Mesothelial cell of epicardium (in vitro differentiated cells): ENCODE measurements around the gene SMIM44. TPM values are rescaled to one million over a fixed set of nuclear protein-coding genes. Genes with fewer than 3 reads are reported as not detected.

Experiments used
- DNase-seq, 2 experiments: peaks; one replicate each; pipeline ENCODE4 v3.0.0; 2021; ENCODE audit warnings: low spot score in 2 of 2; ENCODE audit not compliant: unreplicated experiment in 2 of 2
- H3K27ac Mint-ChIP-seq: 2 replicates; pipeline ENCODE4 v1.8.0; 2021; ENCODE audit warnings: mixed read lengths
- H3K27me3 Mint-ChIP-seq: 2 replicates; pipeline ENCODE4 v1.8.0; 2021; ENCODE audit warnings: low read depth, mixed read lengths
- H3K36me3 Mint-ChIP-seq: 2 replicates; pipeline ENCODE4 v1.8.0; 2021; ENCODE audit warnings: mixed read lengths
- H3K4me1 Mint-ChIP-seq: 2 replicates; pipeline ENCODE4 v1.8.0; 2021; ENCODE audit warnings: mixed read lengths
- H3K4me3 Mint-ChIP-seq: 2 replicates; pipeline ENCODE4 v1.8.0; 2021; ENCODE audit warnings: mild to moderate bottlenecking, moderate library complexity, mixed read lengths
- H3K9me3 Mint-ChIP-seq: 2 replicates; pipeline ENCODE4 v1.8.0; 2021; ENCODE audit warnings: mixed read lengths
- CTCF ChIP-seq: fragments of 200-600 bp; sonication (generic); IDR thresholded peaks from one replicate; pipeline ENCODE4 v1.5.0; 2021; ENCODE audit warnings: antibody characterized with exemption; ENCODE audit not compliant: unreplicated experiment
- total RNA-seq: library from RNA; stranded (reverse); gene quantifications from 3 replicates; pipeline ENCODE4 v1.2.1, GENCODE V29; 2021

Gene SMIM44
- total RNA-seq, 1 donor from 2014 or later, result not detected

DNA sequence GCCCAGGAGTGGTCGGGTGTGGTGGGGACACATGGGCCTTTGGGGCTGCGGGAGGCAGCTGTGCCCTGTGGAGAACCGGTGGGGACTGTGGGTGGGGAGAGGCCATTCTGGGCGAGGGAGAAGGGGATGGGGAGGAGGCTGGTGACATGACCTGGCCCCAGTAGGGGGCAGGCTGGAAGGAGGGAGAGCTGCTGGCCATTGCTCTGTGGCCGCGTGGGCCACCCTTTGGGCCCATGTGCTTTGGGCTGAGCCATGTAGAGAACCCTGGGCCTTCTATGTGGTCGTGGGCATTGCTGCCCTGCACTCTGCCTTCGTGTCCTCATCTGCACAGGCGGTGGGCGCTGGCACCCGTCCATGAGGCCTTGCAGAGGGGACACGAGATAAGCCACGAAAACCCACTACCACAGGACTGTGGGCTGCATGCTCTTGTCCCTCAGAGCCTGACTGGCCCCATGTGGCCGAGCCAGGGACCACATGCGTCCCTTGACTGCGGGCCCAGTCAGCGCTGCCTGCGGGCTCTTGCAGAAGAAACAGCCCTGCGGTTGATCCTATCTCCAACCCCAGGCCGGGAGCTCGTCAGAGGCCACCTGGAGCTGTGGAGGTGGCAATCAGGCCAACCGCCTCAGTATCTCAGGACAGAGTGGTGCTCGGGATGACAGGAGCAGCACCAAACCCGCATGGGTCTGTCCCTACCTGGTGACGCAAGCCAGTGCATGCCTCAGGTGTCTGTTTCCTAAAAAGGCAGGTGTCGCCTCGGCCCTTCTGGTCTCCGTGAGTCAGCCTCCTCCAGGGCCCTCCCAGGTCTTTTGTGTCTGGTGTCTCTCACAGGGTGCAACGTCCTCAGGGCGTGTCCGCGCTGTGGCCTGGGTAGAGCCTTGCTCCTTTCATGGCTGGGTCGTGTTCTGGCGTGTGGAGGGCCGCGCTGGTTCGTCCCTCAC, 37.2 kb upstream of the SMIM44 start:
- peak overlapping the region; percentile 44 for H3K27ac Mint-ChIP-seq
- no peak for TF ChIP-seq CTCF
- H3K36me3 Mint-ChIP-seq, result peaks cover 8% of the 10 kb centered on the region
- no peak overlapping the region for H3K4me3 Mint-ChIP-seq
- peaks cover 5% of the 10 kb centered on the region for H3K4me1 Mint-ChIP-seq
- no peaks in the 10 kb centered on the region for H3K27me3 Mint-ChIP-seq
- no peak for DNase-seq
- H3K9me3 Mint-ChIP-seq, result no peaks in the 10 kb centered on the region

GRCh38 chr19:3519126-3519525, 35.9 kb upstream of the SMIM44 start:
- Mint-ChIP-seq H3K4me3 (no peak overlapping the region), H3K9me3 (no peaks in the 10 kb centered on the region), H3K4me1 (peaks cover 5% of the 10 kb centered on the region), H3K36me3 (peaks cover 8% of the 10 kb centered on the region), H3K27me3 (no peaks in the 10 kb centered on the region), H3K27ac (no peak overlapping the region)
- TF ChIP-seq CTCF, result no peak
- DNase-seq, result no peak

GRCh38 chr19:3518659-3519058, 35.4 kb upstream of the SMIM44 start:
- Mint-ChIP-seq H3K9me3 (no peaks in the 10 kb centered on the region), H3K4me3 (no peak overlapping the region), H3K36me3 (peaks cover 4% of the 10 kb centered on the region), H3K27ac (no peak overlapping the region), H3K4me1 (peaks cover 5% of the 10 kb centered on the region), H3K27me3 (no peaks in the 10 kb centered on the region)
- DNase-seq, result no peak
- TF ChIP-seq CTCF, result no peak

DNA sequence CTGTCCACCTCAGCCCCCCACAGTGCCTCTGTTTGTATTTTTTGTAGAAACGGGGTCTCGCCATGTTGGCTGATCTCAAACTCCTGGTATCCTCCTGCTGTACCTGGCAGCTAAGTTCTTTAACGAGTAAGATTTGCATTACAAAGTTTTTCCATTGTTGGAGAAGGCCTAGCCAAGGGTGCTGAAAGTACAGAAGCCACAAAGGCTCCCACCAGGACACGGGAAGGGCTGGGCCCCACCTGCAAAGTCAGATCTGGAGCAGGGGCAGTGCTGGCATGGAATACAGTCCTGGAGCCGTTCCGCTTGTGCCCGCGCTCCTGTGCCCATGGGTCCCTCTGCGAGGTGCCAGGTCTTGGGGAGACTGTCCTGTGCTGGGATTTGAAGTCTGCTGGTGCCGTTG, 35.0 kb upstream of the SMIM44 start:
- no peak overlapping the region for H3K27ac Mint-ChIP-seq
- H3K36me3 Mint-ChIP-seq, result peaks cover 4% of the 10 kb centered on the region
- no peak for DNase-seq
- H3K9me3 Mint-ChIP-seq, result no peaks in the 10 kb centered on the region
- peaks cover 5% of the 10 kb centered on the region for H3K4me1 Mint-ChIP-seq
- no peak for TF ChIP-seq CTCF
- H3K4me3 Mint-ChIP-seq, result no peak overlapping the region
- no peaks in the 10 kb centered on the region for H3K27me3 Mint-ChIP-seq

DNA sequence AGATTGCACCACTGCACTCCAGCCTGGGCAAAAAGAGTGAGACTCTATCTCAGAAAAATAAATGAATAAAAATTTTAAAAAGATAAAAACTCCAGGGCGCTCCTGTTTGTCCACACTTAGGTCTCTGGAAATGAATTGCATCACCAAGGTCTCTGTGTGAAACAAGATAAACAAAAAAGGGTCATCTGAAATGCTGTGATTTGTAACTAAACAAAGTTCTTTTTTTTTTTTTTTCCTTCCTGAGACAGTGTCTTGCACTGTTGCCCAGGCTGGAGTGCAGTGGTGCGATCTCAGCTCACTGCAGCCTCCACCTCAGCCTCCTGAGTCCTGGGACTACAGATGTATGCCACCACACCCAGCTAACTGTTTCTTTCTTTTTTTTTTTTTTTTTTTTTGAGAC, 34.4 kb upstream of the SMIM44 start:
- H3K36me3 Mint-ChIP-seq, result peaks cover 4% of the 10 kb centered on the region
- H3K27me3 Mint-ChIP-seq, result no peaks in the 10 kb centered on the region
- H3K4me3 Mint-ChIP-seq, result no peak overlapping the region
- DNase-seq, result no peak
- H3K4me1 Mint-ChIP-seq, result peaks cover 5% of the 10 kb centered on the region
- no peaks in the 10 kb centered on the region for H3K9me3 Mint-ChIP-seq
- no peak for TF ChIP-seq CTCF
- H3K27ac Mint-ChIP-seq, result no peak overlapping the region
